GM21619 (cell line): ENCODE data around the gene GP1BB.

Source experiments
- ATAC-seq: cut with Tn5 transposase; IDR thresholded peaks from one replicate; pipeline ENCODE4 v1.9.1; 2021; ENCODE audit not compliant: unreplicated experiment

Gene GP1BB

DNA sequence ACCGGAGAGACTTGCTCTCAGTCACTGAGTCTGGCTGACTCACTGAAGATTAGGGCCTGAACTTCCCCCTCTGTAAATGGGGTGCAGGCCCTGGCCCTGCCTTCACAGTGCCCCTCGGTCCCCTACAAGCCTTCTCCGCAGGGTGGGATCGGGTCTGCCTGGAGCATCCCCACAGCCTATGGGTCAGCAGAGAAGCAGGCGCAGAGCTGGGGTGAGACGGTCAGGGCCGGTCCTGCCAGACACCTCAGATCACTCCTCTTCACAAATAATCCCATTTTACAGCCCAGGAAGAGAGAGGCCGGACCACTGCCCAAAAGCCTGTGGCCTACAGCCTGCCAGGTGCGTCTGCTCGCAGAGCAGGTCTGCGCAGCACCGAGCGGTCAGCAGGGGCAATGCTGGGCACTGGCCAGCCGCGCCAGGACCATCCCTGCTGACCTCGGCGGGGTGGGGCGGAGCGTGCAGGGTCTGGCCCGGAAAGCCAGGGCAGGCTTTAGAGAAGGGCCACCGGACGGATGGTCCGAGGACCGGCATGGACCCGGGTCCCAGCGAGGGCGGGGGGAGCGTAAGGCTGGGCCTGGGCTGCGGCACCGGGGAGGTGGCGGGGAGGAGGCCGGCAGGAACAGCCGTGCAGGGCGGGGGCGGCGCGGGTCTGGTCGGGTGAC is 9.6 kb upstream of the GP1BB start:
- no peak for ATAC-seq

DNA sequence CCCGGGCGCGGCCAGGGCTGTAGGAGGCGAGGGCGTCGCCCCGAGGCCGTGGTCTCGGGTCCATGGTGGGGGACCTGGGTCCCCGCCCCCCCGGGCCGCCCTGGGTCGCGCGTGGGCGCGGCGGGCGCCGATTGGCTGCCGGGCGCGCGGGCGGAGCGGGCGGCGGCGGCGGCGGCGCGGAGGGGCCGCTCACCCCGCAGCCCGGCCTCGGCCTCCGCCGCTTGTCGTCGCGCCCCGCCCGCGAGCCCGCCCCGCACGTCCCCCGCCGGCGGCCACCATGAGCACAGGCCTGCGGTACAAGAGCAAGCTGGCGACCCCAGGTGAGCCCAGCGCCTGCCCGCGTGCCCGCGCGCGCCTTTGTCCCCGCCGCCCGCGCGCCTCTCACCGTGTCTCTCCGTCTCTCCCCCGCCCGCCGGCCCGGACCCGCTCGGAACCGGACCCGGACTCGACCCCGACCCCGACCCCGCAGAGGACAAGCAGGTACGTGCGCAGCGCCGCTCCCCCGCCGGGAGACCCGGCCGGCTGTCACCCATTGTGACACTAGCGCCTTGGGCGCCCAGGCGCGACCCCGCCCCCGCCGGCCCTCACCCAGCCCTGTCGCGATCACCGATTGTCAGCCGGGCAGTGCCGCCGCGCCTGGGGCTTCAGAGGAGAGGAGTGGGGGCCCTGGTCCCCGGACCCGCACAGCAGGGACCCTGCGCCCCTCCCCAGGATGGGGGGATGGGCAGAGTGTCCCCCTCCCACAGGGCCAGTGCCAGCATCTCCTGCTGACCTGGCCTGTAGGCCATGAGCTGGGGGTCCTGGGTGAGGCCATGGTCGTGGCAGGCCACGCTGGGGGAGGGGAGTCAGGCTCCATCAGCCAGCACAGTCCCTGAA is 8.8 kb upstream of the GP1BB start, which contains the start of gene SEPTIN5:
Gene SEPTIN5, plus strand, starts transcription at position 192 of the 876 bp plus-strand sequence. Its CDS starts 86 bp downstream, at position 278.
- no peak for ATAC-seq

DNA sequence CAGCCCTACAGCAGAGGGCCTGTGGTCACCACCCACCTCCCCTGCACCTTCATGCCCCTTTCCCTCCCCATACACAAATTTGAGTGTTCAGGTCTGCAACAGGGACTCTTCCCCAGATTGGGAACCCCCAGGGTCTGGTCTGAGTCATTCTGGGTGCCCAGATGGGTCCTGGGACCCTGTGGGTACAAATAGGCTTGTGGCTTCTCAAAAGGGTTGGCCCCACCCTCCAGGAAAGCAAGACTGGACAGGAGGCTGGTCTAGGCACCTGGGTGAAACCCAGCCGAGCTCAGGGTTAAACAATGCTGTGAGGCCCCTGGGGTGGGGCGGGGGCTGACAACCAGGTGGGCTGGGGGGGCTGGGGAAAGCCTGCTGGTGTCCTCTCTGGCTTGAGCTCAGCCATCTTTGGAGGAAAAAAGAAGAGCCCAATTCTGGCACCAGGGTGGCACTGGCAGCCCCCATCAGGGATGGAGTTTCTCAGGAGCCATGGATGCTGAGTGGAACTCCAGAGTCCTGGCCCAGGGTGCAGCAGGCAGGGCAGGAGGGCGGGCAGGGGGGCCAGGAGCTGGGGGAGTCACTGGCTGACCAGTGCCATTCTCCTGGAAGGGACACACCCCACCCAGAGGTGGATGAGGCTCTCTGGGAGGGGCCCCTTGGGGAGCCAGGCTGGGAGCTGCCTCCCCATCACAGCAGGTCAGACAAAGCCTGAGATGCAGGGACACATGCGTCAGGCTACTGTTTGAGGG is 8.0 kb upstream of the GP1BB start:
- ATAC-seq: no peak

DNA sequence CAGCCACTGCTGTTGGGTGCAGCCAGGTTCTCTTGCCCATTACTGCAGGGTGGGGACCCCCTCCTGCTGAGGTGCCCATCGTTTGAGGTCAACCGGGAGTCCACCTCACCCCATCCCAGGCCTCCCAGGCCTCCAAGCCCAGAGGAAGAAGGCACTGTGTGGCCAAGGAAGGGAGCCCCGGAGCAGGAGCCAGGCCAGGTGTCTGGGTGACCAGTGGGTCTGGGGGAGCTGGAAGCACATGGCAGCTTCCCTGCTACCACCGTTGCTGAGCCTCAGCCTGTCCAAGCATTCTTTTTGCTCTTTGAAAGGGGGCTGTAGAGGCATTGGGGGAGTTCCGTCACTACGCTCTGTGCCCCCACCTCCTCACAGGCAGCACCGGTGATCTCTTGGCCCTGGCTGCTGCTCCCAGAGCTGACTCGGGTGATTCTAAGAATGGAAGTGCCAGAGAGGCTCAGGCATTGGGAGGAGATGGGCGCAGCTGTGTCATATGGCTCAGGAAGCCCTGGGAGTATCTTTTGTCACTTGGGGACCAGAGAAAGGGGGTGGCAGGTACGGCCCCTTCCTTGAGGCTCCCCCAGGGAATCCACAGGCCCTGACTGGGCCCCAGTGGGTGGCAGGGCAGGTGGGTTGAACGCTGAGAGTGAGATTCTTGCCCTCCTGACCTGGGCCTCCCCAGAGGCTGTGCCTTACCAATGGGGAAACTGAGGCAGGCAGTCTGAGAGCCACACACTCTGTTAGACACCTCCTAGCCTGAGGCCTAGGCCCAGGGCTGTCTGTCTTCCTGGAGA is 7.1 kb upstream of the GP1BB start:
- no peak for ATAC-seq

DNA sequence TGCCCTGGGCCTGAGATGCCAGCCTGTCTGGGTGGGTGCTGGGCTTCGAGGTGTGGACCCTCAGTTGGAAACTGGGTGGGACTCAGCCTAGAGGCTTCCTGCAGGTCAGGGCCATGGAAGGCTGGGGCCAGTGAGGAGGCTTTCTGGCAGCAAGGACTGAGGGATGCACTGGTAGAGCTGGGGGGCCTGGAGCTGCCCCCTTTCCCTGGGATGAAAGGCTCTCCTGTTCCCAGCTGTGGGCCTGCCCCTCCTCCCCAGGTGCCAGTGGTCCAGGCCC is 6.6 kb upstream of the GP1BB start:
- no peak for ATAC-seq

DNA sequence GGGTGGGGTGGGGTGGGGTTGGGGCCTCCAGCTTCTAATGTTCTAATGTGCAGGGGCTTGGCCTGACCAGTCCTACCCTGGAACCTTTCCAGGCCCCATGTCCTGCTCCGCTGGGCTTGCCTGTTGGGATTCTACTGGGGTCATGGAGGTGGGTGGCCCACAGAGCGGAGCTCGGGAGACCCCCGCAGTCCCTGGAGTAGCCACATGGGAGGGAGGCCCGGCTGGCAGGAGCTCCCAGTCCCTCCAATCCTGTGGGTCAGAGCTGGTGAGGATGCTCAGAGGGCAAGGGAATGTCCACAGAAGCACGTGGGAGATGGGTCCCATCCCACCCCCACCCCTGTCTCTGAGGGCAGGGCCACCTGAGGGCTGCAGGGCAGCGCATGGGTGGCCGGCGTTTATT is 6.2 kb upstream of the GP1BB start:
- ATAC-seq: no peak

DNA sequence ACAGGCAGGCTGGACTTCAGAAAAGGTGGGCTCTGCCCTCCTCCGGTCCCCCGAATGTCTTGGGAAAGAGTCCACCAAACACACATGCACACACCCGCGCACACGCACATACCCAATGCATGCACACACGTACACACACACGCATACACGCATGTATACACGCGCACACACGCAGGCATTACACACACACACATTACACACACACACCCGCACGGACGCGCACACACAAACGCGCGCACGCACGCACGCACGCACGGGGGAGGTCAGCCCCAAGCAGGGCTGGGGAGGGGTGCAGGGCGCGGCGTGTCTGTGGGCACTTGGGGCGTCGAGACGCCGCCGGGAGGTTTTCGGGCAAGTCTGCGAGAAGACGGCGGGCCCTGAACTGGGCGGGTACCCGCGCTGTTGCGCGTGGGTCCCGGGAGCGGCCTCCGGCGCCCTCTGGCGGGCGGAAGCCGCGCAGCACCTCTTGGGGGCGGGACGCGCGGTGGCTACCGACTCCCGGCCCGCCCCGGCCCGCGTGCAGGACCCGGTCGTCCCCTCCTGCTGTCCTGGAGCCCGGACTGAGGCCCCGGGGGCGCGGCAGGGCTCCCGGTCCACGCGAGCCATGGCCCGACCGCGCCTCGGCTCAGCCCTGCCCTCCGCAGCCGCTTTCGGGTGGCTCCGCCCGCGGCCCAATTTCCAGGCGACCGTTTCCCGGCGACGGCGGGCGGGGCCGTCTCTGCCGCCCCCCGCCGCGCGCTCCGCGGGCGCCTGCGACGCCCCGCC is 5.5 kb upstream of the GP1BB start:
- ATAC-seq: no peak

DNA sequence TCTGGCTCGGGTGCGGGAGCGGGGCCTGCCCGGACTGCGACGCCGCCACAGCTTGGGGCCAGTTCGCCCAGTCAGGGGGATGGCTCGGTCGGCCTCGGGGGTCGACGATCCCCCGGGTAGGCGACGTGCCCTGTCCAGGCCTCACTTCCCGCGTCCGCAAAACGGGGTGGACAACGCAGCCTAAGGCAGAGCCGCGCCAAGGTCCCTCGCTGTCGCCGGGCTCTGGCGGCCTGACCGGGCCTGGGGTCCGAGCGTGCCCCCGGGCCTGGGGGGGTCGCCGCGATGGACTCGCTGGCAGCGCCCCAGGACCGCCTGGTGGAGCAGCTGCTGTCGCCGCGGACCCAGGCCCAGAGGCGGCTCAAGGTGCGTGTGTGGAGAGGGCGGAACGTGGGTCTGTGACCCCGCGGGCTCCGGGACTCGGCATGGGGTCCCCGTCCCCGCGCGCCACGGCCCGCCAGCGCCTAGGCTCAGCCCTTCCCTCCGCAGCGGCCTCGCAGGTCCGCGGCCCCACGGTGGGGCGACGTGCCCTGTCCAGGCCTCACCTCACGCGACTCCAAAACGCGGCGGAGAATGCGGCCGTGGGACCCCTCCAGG is 4.8 kb upstream of the GP1BB start:
- ATAC-seq: no peak

DNA sequence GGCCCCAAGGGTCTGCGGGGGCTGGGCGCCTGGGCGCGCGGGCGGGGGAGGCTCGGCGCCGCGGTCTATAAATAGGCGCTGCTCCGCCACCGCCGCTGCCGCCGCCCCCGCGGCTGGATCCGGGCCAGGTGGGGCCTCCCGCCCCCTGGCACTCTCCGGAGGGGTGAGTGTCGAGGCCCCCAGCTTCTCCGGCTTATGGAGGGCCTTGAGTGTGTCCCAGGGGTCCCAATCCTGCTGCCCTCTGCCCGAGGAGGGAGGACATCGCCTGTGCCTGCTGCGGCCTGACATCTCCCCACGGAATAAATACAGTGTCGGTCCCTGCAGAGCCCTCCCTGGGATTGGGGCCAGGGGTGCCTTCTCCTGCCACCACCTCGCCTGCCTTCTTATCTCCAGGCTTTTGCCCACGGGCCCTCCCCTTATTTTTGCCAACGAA is 4.3 kb upstream of the GP1BB start:
- no peak for ATAC-seq

DNA sequence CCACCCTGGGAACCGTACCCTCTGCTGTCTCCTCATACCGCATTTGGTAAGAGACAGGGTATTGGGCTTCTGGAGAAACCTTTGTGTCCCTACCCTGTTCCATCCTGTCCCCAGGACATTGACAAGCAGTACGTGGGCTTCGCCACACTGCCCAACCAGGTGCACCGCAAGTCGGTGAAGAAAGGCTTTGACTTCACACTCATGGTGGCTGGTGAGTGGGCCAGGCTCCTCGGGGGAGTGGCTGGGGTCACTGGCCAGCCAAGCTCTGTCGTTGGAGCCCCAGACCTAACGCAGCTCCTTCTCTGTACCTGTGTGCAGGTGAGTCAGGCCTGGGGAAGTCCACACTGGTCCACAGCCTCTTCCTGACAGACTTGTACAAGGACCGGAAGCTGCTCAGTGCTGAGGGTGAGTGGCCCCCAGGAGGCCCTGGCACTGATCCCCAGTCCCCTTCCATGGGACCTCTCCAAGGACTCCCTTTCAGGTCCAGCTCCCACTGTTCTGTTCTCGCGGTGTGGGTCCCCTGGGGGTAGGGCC is 3.8 kb upstream of the GP1BB start:
- no peak for ATAC-seq

DNA sequence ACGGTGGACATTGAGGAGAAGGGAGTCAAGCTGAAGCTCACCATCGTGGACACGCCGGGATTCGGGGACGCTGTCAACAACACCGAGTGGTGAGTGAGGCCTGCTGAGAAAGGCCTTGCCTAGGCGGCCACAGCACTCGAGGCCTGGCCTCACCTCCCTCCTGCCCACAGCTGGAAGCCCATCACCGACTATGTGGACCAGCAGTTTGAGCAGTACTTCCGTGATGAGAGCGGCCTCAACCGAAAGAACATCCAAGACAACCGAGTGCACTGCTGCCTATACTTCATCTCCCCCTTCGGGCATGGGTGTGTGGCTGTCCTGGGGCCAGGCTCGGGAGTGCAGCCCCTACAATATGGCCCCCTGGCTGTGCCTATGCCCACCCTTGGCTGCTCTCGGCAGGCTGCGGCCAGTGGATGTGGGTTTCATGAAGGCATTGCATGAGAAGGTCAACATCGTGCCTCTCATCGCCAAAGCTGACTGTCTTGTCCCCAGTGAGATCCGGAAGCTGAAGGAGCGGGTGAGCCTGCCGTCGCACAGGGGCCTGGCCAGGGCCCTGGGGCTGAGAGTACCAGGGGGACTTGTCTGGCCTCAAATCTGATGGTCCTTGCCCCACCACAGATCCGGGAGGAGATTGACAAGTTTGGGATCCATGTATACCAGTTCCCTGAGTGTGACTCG is 3.0 kb upstream of the GP1BB start:
- ATAC-seq: no peak

DNA sequence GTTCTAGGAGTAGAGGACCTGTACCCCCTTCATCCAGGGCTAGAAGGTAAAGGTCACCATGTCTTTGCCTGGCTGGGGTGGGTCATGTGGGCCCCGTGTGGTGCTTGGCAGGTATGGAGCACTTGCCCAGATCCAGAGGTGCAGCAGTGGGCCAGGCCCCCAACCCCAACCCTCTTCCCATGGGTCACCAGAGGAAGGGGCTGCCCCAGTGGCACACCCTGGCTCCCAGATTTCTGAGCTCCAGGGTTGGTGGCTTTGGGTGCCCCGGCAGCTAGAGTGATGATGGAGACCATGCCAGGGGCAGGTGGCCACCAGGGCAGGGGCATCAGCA is 2.4 kb upstream of the GP1BB start:
- no peak for ATAC-seq

DNA sequence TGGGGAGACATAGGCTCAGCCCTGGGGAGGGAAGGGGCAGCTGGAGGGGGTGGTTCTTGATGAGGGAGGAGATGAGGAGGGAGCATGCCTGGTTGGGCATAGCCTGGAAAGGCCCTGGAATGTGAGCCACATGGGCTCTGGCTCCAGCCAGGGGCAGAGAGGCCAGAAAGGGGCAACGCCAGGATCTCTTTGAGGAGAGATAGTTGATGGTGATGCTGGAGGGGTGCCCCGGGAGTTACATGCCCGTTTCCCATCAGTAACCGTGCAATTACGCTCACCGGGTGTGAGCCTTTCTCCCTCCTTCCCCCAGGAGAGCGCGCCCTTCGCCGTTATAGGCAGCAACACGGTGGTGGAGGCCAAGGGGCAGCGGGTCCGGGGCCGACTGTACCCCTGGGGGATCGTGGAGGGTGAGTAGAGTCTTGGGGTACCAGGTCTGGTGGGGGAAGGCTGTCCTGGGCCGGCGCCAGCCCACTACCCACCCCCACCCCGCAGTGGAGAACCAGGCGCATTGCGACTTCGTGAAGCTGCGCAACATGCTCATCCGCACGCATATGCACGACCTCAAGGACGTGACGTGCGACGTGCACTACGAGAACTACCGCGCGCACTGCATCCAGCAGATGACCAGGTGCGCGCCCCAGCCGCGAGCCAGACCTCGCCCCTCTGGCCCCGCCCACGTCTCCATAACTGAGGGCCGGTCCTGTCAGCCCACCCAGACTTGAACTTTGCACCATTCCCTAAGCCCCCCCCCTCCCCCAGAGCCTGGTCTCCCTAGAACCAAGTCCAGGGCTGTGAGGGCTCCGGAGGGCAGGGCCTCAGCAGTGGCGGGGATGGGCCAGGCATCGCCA is 1.8 kb upstream of the GP1BB start:
- ATAC-seq: no peak

DNA sequence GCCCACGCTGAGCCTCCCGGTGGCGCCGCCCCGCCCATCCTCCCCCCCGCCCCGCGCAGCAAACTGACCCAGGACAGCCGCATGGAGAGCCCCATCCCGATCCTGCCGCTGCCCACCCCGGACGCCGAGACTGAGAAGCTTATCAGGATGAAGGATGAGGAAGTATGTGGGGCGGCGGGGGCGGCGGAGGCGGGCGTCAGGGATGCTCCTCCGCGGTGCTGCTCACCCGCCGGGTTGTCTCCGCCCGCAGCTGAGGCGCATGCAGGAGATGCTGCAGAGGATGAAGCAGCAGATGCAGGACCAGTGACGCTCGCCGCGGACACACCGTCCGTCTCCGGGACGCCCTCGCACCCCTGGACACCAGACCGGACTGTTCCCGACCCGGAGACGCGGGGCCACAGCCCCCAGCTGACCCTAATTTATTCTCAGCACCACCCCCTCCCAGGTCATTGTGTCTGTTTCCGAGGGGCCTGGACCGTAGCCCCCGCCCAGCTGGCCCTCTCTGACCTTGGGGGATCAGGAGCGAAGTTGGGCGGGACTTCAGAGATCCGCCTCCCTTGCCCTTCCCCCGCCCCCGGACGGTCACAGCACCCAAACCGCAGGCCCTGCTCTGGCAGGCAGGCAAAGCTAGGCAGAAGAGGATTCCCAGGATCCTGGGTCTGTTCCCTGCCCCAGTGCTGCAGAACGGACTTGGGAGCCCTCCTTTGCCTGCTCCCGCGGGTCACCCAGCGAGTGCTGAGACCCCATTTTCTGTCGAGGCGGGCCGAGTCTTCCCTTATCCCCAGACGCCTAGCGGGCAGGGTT is 959 bp upstream of the GP1BB start:
- no peak for ATAC-seq

DNA sequence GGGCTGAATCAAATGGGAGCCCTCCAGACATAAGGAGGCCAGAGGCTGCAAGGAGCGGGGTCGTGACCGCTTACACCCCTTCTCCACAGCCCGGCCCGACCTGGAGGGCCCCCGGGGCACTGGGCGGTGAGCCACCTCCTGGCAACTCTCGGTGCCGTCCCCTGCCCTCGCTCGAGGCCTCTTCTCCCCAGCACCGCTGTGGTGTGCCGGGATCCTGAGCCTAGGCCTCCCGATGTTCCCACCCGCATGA is 432 bp upstream of the GP1BB start:
- ATAC-seq: no peak

DNA sequence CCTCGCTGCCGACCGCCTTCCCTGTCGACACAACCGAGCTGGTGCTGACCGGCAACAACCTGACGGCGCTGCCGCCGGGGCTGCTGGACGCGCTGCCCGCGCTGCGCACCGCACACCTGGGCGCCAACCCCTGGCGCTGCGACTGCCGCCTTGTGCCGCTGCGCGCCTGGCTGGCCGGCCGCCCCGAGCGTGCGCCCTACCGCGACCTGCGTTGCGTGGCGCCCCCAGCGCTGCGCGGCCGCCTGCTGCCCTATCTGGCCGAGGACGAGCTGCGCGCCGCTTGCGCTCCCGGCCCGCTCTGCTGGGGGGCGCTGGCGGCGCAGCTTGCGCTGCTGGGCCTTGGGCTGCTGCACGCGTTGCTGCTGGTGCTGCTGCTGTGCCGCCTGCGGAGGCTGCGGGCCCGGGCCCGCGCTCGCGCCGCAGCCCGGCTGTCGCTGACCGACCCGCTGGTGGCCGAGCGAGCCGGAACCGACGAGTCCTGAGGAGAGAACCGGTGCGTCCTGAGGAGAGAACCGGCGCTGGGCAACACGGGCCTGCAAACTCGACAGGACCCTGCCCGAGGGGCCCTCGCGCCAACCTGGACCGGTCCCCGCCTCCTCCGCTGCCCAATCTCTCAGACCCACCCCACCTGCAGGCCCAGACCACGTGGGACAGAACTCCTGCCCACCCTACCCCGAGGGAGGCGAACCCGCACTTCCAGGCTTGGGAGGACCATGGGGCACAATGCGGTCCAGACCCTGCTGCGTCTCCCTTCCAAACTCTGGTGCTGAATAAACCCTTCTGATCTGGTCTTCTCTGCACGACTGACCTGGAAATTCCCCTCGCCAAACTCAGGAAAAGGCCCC is 866 bp downstream of the GP1BB start:
- no peak for ATAC-seq
